ENCODE results near the gene PHYHD1. TPM values are rescaled to one million over a fixed set of nuclear protein-coding genes. Genes with fewer than 3 reads are reported as not detected.

The PHYHD1 gene
- total RNA-seq, 1 donor from 2014 or later = 46.1 TPM

Other genes with a start within 250 kb of the PHYHD1 start
- 102 TPM for gene SET, start 231.8 kb upstream of the PHYHD1 start, total RNA-seq
- 28.8 TPM for gene PKN3, start 218.5 kb upstream of the PHYHD1 start, total RNA-seq
- gene ZDHHC12, start 196.9 kb upstream of the PHYHD1 start, total RNA-seq = 49.6 TPM
- 55.5 TPM for gene ZER1, start 149.1 kb upstream of the PHYHD1 start, total RNA-seq
- gene TBC1D13, start 133.7 kb upstream of the PHYHD1 start, total RNA-seq = 19.8 TPM
- gene ENDOG, start 102.5 kb upstream of the PHYHD1 start, total RNA-seq = 59.4 TPM
- gene SPOUT1, start 91.2 kb upstream of the PHYHD1 start, total RNA-seq = 26.5 TPM
- 4.9 TPM for gene KYAT1, start 39.0 kb upstream of the PHYHD1 start, total RNA-seq
- 227 TPM for gene LRRC8A, start 38.8 kb upstream of the PHYHD1 start, total RNA-seq
- gene DOLK, start 26.6 kb downstream of the PHYHD1 start, total RNA-seq = 5.0 TPM
- gene NUP188, start 26.7 kb downstream of the PHYHD1 start, total RNA-seq = 45.0 TPM
- 138 TPM for gene SH3GLB2, start 107.3 kb downstream of the PHYHD1 start, total RNA-seq
- 39.9 TPM for gene MIGA2, start 115.6 kb downstream of the PHYHD1 start, total RNA-seq
- 41.7 TPM for gene DOLPP1, start 160.1 kb downstream of the PHYHD1 start, total RNA-seq
- 110 TPM for gene CRAT, start 189.8 kb downstream of the PHYHD1 start, total RNA-seq
- gene PTPA, start 190.4 kb downstream of the PHYHD1 start, total RNA-seq = 61.6 TPM

Measured in ascending aorta (tissue), 1 donor.